ENCODE measurements around the gene HCFC1.

Gene HCFC1

GRCh38 chrX:153921511-153922446, 49.8 kb downstream of the HCFC1 start:
- no peak for DNase-seq

GRCh38 chrX:153921070-153921469, 50.5 kb downstream of the HCFC1 start:
- no peak for DNase-seq

- no peak for DNase-seq
These were observed 51.1 kb downstream of the HCFC1 start for GRCh38 chrX:153920546-153920945.

GRCh38 chrX:153919281-153919680, 52.3 kb downstream of the HCFC1 start:
- DNase-seq: no peak

GRCh38 chrX:153917869-153918268, 53.7 kb downstream of the HCFC1 start:
- no peak for DNase-seq

GRCh38 chrX:153913701-153914100, 57.9 kb downstream of the HCFC1 start:
- DNase-seq: no peak

GRCh38 chrX:153913211-153913610, 58.4 kb downstream of the HCFC1 start:
- DNase-seq: no peak

GRCh38 chrX:153911798-153912197, 59.8 kb downstream of the HCFC1 start:
- no peak for DNase-seq

- DNase-seq: no peak
These were observed 61.2 kb downstream of the HCFC1 start for GRCh38 chrX:153910446-153910845.

- no peak for DNase-seq
These were observed 61.6 kb downstream of the HCFC1 start for GRCh38 chrX:153909980-153910360.

GRCh38 chrX:153909024-153909979, 62.3 kb downstream of the HCFC1 start:
- DNase-seq: no peak

- DNase-seq: no peak
These were observed 63.3 kb downstream of the HCFC1 start for GRCh38 chrX:153908219-153908860.

- no peak for DNase-seq
These were observed 64.2 kb downstream of the HCFC1 start for GRCh38 chrX:153907456-153907855.

GRCh38 chrX:153906126-153906917, 65.3 kb downstream of the HCFC1 start:
- no peak for DNase-seq

- no peak for DNase-seq
These were observed 66.0 kb downstream of the HCFC1 start for GRCh38 chrX:153905481-153906095.

- DNase-seq: no peak
These were observed 67.3 kb downstream of the HCFC1 start, which contains the start of gene AVPR2 for GRCh38 chrX:153903991-153904957. TSS of gene AVPR2 (plus strand) at chrX:153904673. CDS start at chrX:153905146, 473 bp downstream.

- DNase-seq: no peak
These were observed 68.2 kb downstream of the HCFC1 start for GRCh38 chrX:153903238-153903980.

- no peak for DNase-seq
These were observed 69.2 kb downstream of the HCFC1 start for GRCh38 chrX:153902385-153902784.

GRCh38 chrX:153901753-153902140, 69.9 kb downstream of the HCFC1 start:
- no peak for DNase-seq

All from activated T-cell treated with anti-CD3 and anti-CD28 coated beads for 4 hours (primary cell).